ENCODE measurements around the gene KLF7.
"Not testable (repeated sequence)": the region's sequence is repeated elsewhere in the genome, so short reads cannot be mapped to it uniquely, and the experiment has no call there.

The KLF7 gene

DNA sequence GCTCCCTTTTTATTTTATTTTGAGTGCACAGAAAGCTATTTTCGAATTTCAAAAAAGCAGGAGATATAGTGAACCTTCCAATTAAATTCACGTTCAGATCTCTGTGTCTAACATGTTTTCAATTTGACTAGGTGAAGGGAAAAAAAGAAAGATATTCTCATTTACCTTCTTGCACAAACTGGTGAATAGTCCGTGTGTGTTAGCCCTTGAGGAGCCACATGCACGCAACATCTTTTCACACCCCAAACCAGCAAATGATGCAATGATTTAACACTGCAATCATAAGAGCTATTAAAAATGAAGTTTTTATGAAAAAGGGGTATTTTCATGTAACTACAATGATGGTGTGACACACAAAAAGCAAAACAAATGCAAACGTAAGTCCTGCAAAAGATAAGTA is 116.6 kb downstream of the KLF7 start:
- no peak for FAIRE-seq

DNA sequence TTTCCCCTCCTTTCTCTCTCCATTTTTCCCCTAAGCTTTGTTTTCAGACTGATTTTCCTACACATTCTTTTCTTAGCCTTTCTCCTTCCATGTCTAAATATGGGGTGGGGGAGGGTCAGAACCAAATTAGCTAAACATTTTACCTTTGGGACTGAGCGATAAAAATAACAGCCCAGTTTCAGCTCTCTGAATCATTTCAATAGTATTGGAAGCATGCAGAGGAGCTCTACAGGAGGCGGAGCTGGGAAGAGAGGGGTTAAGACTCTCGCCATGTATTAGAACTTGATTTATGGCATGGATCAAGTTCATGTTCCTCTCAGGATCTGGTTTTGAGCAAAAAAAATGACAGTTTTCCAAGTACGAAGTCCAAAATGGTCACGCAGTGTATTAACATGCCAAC is 117.3 kb downstream of the KLF7 start:
- FAIRE-seq, result no peak

- FAIRE-seq, result no peak
Observed at GRCh38 chr2:207046724-207047123, 119.0 kb downstream of the KLF7 start.

GRCh38 chr2:207045531-207045930 is 120.2 kb downstream of the KLF7 start:
- FAIRE-seq, result no peak

GRCh38 chr2:207044379-207045362 is 121.1 kb downstream of the KLF7 start:
- FAIRE-seq, result no peak

- FAIRE-seq, result no peak
Observed at GRCh38 chr2:207042841-207043240, 122.9 kb downstream of the KLF7 start.

DNA sequence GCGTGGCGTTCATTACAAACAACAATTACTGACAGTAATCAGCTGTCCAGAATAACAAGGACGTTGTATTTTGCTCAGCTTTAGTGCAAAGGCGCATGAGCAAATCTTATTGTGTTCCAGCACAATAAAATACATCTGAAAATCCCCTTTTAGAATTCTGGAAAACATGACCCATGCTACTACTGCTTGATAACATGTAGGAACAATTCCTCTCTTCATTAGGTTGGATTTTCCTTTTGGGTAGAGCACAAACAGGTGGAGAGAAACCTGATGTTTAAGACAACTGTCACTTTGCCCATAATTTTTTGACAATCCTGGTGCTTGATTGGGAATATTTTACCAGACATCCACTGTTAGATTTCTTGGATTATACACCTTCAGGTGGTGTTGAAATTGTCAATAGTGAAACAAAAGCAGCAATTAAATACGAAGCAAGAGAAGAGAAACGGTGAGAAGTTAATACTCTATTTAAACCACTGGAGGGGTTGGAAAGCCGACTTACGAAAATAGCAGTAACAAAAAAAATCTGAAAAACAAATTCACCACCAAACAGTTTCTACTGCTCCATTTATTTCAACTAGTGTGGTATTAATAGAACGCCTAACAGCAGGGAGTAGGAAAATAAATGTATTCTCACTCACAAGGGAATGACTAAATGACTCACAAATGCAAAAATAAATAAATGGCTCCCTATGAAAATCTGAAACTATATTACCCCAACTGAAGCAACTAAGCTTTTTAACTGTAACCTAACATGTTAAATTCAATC is 123.8 kb downstream of the KLF7 start:
- no peak for FAIRE-seq

DNA sequence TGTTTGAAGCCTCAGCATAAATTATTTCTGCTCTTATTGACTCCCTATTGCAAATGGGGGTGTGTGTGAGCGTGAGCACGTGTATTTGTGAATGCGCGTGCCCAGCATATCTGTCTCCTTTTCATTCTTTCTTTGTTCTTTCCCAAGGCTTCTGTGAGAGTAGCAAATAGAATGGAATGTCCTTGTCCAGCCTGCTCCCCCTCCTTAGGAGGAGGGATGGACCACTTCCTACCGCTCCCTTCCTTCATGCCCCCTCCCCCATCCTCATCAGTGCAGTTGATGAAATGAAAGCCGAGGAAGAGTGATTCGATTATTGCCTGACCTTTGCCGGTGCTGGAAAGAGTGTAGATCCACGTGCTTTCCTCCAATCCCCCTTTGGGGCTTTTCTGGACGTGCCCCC is 124.5 kb downstream of the KLF7 start:
- FAIRE-seq, result no peak

DNA sequence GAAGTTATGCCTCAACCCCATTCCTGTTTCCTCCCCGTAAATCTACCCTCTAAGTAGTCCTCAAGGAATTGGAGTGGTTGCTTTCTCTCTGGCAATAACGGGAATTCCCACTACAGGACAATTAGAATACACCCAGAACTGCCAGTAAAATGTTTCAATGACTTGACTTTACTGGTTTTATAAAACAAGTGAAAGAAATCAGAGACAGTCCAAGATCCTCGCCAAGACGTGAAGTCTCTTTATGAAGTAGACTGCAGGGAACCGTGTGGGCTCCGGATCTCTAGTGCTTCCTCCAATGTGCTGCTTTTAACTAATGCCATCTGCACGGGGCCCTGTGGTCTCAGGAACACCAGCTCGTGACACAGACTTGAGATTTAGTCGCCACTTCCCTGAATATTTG is 125.1 kb downstream of the KLF7 start:
- no peak for FAIRE-seq

GRCh38 chr2:207039225-207039624 is 126.5 kb downstream of the KLF7 start:
- FAIRE-seq, result no peak

- no peak for FAIRE-seq
Observed at GRCh38 chr2:207038299-207038698, 127.4 kb downstream of the KLF7 start.

- FAIRE-seq, result no peak
Observed at GRCh38 chr2:207037896-207038295, 127.9 kb downstream of the KLF7 start.

DNA sequence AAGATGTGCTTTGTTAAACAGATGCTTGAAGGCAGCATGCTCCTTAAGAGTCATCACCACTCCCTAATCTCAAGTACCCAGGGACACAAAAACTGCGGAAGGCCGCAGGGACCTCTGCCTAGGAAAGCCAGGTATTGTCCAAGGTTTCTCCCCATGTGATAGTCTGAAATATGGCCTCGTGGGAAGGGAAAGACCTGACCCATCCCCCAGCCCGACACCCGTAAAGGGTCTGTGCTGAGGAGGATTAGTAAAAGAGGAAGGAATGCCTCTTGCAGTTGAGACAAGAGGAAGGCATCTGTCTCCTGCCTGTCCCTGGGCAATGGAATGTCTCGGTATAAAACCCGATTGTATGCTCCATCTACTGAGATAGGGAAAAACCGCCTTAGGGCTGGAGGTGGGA is 128.7 kb downstream of the KLF7 start:
- not testable (repeated sequence) for FAIRE-seq

DNA sequence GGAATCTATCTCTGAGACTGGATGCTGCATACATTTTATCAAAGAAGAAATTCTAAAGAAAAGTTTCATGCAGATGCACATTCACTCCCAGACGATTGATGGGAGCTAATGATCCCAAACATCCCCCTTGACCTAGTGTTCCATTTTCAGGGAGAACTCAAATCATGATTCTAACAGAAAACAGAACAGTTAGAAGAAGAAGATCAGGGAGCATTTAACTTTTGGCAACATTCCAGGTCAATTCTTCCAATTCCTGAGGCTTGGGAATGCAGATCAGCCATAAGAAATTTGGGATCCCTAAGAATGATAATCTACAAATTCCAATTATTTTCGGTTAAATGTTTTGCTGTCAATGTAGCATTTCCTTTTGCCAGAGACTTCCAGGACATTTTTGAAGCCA is 129.9 kb downstream of the KLF7 start:
- no peak for FAIRE-seq

DNA sequence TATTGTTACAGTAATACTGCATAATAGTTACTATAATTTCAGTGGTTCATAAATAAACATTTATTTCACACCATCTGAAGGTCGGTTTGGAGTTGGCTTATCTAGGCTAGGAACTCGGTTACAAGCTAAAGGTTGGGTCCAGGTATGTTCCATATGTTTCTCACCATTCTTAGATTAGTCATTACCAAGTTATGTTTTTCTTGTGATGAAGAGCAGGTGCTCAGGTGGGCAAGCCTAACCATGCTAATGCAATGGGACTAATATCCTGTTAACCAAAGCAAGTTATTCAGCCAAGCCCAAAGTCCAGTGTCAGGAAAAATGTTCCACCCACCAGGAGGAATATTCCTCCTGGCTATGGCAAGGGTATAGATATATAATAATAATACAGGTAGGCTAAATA is 133.3 kb downstream of the KLF7 start:
- FAIRE-seq, result no peak

All from G401.6 (cell line).